GM19467 (cell line): ENCODE data around the gene RPH3AL.

Experiments used
- ATAC-seq: cut with Tn5 transposase; IDR thresholded peaks from one replicate; pipeline ENCODE4 v1.9.1; 2021; ENCODE audit warnings: mild to moderate bottlenecking, moderate library complexity; ENCODE audit not compliant: unreplicated experiment

Gene RPH3AL

DNA sequence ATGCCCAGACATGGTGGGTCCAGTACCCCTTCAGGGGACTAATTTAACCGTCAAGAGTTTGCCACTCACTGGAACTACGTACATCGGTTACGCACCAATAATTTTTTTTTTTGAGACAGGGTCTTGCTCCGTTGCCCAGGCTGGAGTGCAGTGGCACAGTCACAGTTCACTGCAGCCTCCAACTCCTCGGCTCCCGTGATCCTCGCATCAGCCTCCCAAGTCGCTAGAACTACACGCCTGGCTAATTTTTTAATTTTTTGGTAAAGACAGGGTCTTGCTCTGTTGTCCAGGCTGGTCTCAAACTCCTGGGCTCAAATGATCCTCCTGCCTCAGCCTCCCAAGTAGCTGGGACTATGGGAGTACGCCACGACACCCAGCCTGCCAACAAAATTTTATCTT lies 15.6 kb downstream of the RPH3AL start:
- no peak for ATAC-seq

DNA sequence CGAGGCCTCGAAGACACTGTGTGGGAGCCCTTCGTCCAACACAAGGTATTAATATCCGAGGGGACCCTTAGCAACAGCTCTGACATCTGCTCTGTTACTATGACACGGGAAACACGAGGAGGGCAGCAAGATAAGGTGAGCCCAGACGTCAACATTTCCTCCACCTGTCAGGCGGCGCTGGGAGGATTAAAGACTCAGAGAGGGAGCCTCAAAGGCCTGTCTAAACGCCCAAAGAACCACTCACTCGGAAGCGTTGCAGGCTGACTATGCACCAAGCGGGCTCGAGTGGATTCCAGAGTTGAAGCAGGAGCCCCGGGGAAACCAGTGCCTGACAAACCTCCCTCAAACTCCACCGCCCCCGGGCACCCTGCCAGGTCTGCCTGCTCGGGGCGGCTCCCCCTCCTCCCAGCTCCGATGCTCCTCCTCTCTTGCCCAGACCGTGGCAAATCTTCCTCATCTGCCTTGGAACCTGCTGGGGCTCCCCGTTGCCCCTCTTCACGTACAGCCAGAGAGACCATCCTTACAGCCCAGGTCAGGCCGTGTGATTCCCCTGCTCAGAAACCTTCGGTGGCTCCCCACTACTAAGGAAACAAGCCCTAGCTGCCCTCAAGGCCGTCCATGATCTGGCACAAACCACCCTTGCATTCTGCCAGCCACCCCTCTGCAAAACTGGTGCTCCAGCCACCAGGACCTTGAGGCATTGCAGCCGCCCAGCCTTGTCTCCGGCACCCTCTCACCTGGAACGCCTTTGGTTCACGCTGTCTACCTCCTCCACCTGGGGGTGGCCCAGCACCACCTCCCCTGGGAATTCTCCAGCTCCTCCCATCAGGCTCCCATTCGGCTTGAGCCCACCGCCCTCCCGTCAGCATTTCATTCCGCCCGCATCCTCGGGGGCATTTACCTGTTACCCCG lies 16.2 kb downstream of the RPH3AL start:
- ATAC-seq: no peak

DNA sequence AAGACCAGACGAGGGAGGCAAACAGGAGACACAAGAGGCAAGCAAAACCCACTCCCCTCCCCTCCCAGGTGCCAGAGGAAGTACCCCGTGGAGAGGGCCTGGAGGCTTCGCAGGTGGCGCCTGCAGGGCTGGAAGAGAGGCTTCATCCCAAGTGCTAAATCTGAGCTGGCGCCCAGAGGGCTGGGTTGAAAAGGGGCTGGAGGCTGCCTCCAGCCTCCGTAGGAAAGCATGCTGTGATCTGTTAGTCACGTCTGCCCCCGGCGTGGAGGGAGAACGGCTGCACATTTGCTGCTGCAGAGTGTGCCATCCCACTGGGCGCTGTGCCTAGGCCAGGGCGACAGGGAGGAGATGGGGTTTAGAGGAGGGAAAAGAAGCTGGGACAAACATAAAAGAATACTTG lies 16.9 kb downstream of the RPH3AL start:
- ATAC-seq: no peak

DNA sequence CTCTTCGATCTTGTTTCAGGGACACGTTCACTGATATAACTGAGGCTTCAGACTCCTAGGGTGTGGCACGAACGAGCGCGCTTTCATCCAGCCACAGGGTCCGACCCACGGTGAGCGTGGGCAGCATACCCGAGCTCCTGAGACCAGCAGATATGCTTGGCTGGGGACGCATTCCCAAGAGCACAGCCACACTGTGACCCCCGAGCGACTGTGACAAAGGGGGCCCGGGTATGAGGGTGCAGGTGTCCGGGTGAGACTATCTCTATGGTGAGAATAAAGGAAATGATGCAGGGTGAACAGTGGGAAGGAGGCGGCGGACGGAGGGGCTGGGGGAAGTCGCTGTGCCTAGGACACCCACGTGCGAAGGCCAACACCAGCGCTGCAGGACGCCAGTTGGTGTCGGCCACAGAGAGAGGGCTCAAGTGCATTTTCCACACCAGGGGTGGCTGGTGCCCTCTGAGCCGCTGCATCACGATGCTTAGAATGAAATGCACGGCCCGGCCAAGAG lies 17.6 kb downstream of the RPH3AL start:
- no peak for ATAC-seq

DNA sequence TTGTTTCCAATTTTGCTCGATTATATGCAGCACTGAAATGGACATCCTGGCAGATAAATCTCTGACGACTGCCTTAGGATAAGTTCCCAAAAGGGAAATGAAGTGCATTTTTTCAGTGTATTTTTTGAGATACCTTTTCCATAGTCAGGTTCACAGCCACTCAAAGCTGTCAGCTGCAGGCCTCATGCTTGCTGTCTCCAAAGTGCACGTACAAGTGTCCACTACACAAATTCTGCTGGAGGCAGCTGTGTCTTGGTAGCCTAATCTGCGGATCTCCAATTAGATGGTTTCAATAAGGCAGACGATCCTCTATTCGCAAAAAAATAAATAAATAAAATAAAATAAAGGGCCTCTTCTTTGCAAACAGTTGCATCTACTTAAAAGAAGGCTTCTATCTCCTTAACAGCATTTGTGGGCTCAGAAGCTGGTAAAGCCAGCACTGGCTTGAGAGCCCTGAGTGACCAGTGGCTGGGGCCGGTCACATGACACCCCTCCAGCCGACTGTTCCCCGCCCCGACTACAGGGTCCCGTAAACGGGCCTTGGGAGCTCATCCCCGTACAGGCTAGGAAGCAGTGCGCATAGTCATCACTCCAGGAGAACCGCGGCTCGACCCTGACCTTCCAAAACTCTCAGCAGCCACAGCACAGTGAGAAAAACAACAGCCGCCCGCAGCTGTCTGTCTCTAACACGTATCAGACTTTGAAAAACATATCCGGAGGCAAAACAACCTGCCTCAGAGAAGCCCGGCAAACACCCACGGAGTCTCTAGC lies 18.8 kb downstream of the RPH3AL start:
- ATAC-seq: no peak

DNA sequence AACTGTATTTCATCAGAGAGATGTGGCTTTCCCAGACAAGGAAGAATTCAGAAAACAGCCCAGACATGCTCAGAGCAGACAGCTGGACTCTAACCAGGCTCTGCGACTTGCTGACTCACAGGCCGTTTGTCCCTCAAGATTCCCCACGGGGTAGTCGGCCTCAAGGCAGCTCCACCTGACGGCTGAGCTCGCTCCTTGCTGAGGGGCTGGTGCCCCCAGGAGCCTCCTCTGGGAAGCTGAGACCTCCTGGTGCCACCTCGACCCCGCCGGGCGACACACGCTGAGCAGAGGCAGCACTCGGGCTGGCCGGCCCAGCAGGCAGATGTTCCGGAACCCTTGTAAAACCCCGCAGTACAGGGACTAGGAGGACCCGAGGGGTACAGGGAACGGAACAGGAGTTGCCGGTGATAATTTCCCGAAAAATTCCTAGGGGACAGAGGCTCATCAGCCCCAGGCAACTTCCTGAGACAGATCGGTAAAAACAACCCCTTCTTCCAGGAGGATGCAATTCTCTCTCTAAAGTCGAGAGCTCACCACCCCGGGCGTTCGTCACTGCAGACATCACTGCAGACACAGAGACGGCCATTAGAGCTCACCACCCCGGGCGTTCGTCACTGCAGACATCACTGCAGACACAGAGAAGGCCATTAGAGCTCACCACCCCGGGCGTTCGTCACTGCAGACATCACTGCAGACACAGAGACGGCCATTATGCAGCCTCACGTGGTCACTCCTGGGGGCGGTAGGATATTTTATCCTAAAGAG lies 19.9 kb downstream of the RPH3AL start:
- no peak for ATAC-seq

DNA sequence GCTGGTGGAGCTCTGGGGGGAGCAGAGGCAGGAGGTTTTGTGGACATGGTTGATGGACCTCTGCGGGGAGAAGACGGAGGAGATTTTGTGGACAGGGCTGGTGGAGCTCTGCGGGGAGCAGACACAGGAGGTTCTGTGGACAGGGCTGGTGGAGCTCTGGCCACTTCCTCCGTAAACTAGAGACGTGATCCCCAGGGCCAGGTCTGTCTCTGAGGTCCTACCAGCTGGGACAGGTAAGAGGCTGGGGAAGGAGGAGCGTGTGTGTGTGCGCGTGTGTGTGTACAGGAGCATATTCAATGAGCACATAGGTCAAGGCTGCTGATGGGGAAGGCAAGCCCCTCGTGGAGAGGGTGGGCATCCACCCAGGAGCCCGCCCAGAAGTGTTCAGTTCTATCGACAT lies 20.6 kb downstream of the RPH3AL start:
- ATAC-seq: no peak

DNA sequence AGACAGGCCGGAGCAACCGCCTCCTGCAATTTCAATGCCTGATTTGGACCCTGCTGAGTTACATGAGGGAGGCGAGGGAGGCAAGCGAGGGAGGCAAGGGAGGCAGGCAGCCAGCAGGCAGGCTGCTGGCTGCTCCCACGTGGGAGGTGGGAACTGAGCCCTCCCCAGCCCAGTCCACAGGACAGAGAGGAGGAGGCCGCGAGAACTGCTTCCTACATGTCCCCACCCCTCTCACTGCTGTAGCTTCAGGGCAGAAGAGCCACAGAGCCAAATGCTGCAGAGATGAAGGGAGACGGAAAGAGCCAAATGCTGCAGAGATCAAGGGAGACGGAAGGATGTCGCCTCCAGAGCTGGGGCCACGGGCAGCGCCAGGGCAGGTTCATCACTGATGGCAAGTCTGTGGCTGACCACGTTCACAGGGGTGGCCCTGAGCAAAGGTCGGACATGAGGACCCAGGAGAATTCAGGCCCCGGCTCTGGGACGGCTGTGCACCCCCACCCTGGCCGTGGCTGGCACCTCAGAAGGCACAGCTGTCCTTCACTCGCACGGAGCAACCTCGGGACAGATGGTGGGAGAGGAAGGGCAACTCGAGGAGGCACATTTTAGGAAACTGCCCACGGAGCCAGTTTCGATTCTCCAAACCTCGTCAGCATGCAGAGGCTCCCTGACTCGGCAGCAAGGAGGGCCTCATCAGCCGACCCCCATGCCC lies 21.5 kb downstream of the RPH3AL start:
- no peak for ATAC-seq

DNA sequence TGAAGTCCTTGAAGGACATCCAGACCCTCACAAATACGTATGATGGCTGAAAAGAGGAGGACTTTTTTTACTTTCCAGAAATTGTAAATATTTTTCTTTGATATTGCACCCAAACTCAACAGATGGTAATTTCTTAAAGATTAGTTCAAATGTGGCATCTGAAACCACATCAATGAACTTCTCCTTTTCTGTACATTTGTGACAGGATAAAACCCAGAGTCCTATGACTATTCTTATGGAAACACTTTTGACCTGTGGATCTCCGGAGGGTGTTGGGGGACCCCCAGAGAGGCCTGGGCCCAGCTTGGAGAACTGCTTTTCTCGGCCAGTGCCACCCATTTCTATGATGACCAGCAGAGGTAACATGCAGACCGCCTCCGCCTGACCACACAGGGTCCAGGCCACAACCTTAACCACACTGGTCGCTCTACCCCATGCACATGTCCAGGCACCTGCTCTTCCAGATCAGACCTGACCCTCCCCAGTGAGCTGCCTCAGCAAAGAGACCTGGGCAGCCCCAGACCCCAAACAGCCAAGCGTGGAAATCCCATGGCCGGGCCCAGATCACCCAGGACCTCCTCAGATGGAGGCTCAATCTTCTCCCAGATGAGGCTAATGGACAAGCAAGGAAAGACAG lies 22.7 kb downstream of the RPH3AL start:
- no peak for ATAC-seq

DNA sequence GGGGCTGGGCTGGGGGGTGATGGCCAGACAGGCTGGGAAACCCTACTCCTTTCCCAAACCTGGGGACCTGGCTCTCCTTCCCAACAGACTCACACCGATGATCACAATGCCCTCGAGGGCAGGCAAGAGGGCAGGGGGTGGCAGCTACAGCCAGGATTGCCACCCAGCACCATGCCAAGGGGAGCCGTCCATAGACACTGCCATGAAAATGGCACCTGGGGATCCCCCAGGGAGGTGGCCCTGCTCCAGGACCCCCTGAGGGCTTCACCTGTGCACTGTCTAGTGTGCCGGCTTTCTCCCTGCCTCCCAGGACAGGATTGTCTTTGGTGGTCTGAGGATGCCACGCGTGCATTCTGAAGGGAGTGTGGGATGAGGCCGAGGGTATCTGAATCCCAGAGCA lies 24.6 kb downstream of the RPH3AL start:
- ATAC-seq: no peak

DNA sequence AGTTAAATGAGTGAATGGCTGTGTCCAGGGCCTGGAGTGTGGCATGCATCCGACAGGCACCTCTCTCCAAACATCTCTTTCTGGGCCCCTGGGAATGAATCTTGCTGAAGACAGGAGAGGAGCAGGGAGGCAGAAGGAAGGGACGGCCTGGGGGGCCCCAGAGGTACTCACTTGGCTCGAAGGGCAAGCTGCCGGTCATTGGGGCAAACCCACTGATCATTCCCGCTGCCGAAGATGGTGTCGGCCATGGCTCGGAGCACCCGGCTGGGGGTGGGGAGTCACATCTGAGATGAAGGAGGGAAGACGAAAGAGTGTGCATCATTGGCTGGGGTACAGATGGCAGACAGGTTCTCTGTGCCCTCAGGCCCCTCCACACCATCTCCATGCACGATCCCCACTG lies 25.3 kb downstream of the RPH3AL start:
- no peak for ATAC-seq

DNA sequence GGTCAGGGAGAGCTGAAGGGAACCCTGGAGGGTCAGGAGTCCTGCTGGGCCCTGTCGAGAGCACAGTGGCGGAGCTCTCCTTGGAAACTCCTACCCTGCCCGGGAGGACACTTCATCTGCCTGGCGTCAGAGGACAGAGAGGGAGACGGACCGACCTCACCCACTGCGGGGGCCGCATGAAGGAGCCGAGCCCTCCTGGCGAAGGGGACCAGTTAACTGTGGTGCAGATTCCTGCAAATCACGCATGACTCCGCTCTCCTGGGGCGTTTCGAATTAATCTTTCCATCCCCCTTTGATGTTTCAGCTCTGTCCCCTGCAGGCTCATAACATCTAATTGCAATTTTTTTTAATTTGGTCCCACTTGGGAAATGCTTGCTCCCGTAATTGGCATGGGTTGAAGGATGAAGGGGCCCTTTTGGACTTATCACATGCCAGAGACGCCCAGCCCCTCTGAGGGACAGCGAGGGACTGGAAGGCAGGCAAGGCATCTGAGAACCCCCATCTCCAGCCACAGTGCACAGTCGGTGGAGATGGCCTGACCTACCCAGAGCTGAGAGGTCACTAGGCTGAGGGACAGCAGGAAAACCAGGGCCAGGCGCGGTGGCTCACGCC lies 26.5 kb downstream of the RPH3AL start:
- ATAC-seq: no peak

DNA sequence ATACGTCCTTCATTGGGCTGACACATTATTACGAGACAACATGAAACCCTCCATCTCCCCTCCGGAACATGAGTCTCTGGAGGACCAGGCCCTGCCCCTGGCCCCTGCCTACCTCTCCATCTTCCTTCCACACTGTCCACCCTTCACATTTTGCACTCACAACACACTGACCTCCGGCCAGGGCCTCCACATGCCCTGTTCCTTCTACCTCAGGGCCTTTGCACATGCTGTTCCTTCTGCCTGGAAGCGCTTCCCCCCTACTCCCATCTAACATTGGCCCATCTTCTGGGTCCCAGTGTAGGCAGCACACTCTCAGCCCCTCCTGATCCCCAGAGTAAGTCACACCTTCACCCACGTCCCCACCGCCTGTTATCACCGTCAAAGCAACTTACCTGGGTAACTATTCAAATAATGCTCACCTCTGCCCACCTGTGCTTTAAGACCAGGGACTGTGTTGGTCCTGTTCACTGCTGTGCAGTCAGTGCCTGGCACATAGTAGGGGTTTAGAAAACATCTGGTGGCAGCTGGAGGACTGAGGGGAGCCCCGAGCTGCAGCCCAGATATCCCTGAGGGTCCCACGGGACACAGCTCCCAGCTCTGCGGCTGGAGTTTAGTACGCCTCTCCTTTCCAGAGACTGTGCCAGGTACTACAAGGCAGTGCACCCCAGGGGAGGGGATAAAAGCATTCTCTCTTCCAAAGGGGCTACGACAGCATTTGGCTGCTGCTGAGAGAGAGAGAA lies 27.2 kb downstream of the RPH3AL start:
- no peak for ATAC-seq

DNA sequence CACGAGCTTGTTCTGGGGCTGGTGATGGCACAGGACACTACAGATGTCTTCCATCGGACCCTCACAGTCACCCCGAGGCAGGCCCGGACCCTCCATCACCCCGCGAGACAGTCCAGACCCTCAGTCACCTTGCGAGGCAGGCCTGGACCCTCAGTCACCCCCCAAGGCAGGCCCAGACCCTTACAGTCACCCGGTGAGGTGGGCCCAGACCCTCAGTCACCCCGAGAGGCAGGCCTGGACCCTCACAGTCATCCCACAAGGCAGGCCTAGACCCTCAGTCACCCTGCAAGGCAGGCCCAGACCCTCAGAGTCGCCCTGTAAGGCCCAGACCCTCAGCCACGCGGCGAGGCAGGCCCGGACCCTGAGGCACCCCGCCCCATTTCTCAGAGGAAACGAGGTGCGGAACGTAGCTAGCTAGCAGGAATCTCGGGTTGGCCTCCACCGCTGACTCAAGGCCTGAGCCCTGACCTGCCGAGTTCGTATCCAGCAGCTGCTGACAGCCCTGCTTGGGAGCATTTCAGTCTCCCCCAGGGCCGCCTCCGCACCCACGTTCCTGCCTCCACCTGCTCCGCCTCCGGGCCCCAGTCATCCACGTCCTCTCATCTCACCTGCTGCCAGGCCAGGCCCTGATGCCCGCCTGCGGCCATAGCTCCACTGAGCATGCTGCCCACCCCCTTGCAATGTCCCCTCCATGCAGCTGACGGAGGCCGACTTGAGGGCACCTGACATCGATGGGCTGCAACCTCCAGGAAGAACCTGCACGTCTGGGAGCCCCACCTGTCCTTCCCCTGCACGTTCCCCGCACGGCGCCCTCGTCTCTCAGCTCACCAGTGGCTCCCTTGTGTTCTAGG lies 28.7 kb downstream of the RPH3AL start:
- no peak for ATAC-seq

DNA sequence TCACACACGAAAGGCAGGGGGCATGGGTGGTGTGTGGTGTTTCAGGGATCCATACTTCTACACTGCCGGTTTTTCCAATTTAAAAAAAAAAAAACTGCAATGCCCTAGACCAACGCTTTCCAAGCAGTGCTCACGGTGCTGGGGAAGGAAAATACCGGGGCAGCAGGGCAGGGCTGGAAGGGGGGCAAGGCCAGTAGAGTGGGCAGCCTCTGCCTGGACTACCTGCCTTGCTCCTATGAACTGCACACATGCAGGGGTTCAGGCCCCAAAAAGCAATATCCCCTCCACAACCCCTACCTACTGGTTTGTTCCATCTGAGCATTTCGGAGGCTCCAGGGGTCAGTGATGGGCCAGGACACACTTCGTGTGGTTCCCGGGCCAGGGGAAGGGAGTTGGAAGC lies 29.4 kb downstream of the RPH3AL start:
- ATAC-seq: no peak

DNA sequence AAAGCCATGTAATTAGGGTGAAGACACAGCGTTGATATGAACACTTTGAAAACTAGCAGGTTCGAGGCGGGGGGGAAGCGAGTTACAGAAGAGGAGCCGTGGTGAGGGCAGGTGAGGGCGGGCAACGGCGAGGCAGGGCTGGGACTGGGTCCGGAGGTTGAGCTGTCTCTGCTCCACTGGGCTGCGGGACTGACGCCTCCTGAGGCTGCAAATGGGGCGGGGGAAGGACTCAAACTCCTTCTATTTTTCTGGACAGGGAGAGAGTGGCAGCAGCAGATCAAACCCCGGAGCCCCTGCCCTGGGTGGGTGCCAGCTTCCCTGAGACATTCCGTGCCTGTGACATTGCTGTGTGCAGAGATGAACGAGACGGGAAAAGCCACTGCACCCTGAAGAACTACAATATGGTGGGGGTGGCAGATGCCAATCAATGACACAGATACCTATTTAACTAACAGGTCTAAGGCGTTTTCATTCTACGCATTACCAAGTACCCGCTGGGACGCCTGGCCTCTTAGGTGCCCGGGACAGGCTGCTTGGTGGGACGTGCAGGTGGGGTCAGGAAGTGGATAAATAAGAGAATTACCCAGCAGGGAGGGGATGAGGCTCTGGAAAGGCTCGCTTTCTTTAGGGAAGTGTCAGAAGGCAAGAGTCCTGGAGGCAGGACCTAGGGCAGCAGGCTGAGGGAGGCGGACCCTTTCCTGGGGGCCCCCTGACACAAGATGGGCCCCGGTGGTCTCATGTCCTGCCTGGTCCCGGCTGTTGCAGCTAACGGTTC lies 30.4 kb downstream of the RPH3AL start:
- no peak for ATAC-seq

DNA sequence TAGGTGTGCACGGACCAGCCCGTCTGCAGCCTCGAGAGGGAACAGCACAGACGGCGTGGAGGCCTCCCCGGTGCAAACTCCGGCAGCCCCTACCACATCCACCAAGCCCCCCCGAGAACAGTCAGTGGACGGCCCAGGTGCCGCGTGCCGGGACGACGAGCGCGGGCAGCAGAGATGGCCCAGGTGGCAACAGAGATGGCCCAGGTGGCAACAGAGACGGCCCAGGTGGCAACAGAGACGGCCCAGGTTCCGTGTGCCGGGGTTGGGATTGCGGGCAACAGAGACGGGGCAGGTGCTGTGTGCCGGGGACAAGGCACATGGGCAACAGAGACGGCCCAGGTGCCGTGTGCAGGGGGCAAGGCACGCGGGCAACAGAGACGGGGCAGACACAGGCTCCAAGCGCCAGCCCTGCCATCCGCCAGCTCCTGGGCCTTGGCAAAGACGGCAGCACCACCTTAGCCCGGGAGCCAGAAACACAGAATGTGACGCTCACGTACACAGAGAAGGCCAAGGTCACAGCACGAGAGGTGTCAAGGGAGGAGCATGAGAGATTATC lies 31.1 kb downstream of the RPH3AL start:
- ATAC-seq: no peak
